Measurements from ENCODE around the gene BAIAP3. TPM values are rescaled to one million over a fixed set of nuclear protein-coding genes. Genes with fewer than 3 reads are reported as not detected.
A peak's percentile ranks its signal among the peaks of the same experiment; 100 is the strongest.
"Not testable (repeated sequence)": the region's sequence is repeated elsewhere in the genome, so short reads cannot be mapped to it uniquely, and the experiment has no call there.

The BAIAP3 gene
- total RNA-seq, 2 experiments from 2014 or later, result 0.83 to 1.6 TPM

DNA sequence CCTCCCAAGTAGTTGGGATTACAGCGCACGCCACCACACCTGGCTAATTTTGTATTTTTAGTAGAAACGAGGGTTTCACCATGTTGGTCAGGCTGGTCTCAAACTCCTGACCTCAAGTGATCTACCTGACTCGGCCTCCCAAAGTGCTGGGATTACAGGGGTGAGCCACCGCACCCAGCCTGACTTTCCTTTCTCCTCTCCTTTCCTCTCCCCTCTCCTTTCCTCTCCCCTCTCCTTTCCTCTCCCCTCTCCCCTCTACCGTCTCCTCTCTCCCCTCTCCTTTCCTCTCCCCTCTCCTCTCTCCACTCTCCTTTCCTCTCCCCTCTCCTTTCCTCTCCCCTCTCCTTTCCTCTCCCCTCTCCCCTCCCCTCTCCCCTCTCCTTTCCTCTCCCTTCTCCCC lies 41.2 kb upstream of the BAIAP3 start:
- H3K36me3 Mint-ChIP-seq (ENCODE audit: low read depth); H3K9me3 Mint-ChIP-seq; H3K4me1 Mint-ChIP-seq; DNase-seq; H3K4me3 Mint-ChIP-seq; POLR2A ChIA-PET; CTCF ChIA-PET; H3K27ac Mint-ChIP-seq: not testable (repeated sequence)
- peaks cover 38% of the 10 kb centered on the region for H3K27me3 Mint-ChIP-seq

DNA sequence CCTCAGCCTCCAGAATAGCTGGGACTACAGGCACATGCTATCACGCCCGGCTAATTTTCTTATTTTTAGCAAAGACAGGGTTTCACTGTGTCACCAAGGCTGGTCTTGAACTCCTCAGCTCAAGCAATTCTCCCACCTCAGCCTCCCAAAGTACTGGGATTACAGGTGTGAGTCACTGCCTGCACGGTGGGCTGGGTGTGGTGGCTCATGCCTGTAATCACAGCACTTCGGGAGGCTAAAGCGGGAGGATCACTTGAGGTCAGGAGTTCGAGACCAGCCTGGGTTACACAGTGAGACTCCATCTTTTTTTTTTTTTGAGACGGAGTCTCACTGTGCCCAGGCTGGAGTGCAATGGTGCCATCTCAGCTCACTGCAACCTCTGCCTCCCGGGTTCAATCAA lies 40.6 kb upstream of the BAIAP3 start:
- H3K27ac Mint-ChIP-seq; H3K9me3 Mint-ChIP-seq; H3K36me3 Mint-ChIP-seq (ENCODE audit: low read depth); H3K4me1 Mint-ChIP-seq; POLR2A ChIA-PET; DNase-seq; H3K4me3 Mint-ChIP-seq: not testable (repeated sequence)
- CTCF ChIA-PET, result interaction anchor here (0.7 to 1.1 kb wide), 3 partner anchors 252 to 947 kb away, joined by 3 to 4 read pairs (median 4); no protein-coding TSS in a partner anchor
- H3K27me3 Mint-ChIP-seq, result peaks cover 35% of the 10 kb centered on the region

DNA sequence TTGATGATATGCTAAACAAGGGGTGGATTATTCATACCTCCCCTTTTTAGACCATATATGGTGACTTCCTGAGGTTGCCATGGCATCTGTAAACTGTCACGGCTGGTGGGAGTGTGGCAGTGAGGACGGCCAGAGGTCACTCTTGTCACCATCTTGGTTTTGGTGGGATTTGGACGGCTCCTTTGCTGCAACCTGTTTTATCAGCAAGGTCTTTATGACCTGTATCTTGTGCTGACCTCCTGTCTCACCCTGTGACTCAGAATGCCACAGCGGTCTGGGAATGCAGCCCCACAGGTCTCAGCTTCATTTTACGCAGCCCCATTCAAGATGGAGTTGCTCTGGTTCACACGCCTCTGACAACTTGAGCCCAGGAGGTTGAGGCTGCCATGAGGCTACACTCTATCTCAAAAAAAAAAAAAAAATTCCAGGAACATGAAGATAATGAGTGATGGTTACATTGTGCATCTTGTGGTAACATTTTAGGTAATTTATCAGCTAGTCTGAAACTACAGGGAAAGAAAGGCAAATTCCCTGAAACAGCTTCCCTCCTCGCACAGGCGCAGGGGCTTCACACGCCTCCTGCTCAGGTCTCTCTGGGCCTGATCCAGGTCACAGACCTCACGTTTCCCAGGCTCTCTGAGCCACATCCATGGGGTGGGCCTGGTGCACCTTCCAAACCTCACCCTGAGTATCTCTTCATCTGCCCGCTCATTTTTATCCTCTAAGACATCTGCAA lies 39.4 kb upstream of the BAIAP3 start:
- Mint-ChIP-seq H3K4me3 (no peak overlapping the region), H3K9me3 (no peaks in the 10 kb centered on the region), H3K27ac (no peak overlapping the region), H3K4me1 (peaks cover 6% of the 10 kb centered on the region), H3K36me3 (ENCODE audit: low read depth) (no peaks in the 10 kb centered on the region), H3K27me3 (peaks cover 33% of the 10 kb centered on the region)
- CTCF ChIA-PET, result interaction anchor here (1.1 kb wide), 1 partner anchor 633 kb away, joined by 4 read pairs; no protein-coding TSS in a partner anchor
- no peak for DNase-seq
- POLR2A ChIA-PET, result no interaction called here

DNA sequence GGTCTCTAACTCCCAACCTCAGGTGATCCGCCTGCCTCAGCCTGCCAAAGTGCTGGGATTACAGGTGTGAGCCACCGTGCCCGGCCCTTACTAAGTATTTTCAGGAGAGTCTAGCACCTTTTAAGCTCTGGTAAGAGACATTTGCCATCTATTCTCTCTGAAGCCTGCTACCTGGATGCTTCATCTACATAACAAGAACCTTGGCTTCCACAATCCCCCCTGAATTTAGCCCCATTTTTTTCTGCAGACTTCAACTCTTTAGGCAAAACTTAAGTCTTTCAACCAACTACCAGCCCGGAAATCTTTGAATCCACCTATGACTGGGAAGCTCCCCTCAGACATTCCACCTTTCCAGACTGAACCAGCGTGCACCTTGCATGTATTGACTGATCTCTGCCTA lies 38.0 kb upstream of the BAIAP3 start:
- Mint-ChIP-seq H3K4me1 (peaks cover 6% of the 10 kb centered on the region), H3K4me3 (no peak overlapping the region), H3K27me3 (peaks cover 20% of the 10 kb centered on the region), H3K36me3 (ENCODE audit: low read depth) (no peaks in the 10 kb centered on the region), H3K27ac (no peak overlapping the region), H3K9me3 (no peaks in the 10 kb centered on the region)
- no peak for DNase-seq
- POLR2A ChIA-PET, result no interaction called here
- CTCF ChIA-PET, result no interaction called here

DNA sequence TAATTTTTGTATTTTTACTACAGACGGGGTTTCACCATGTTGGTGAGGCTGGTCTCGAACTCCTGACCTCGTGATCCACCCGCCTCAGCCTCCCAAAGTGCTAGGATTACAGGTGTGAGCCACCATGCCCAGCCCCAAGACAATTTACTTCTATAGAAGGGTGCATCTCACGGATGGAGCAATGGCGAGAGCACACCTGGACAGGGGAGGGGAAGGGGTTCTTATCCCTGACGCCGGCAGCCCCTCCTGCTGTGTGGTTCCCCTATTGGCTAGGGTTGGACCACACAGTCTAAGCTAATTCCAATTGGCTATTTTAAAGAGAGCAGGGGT lies 36.8 kb upstream of the BAIAP3 start:
- DNase-seq; H3K36me3 Mint-ChIP-seq (ENCODE audit: low read depth); H3K4me3 Mint-ChIP-seq; H3K4me1 Mint-ChIP-seq; H3K9me3 Mint-ChIP-seq; POLR2A ChIA-PET: not testable (repeated sequence)
- Mint-ChIP-seq H3K27ac (peak overlapping the region; percentile 1), H3K27me3 (peaks cover 14% of the 10 kb centered on the region)
- CTCF ChIA-PET, result interaction anchor here (0.7 kb wide), 1 partner anchor 175 kb away, joined by 3 read pairs; no protein-coding TSS in a partner anchor

DNA sequence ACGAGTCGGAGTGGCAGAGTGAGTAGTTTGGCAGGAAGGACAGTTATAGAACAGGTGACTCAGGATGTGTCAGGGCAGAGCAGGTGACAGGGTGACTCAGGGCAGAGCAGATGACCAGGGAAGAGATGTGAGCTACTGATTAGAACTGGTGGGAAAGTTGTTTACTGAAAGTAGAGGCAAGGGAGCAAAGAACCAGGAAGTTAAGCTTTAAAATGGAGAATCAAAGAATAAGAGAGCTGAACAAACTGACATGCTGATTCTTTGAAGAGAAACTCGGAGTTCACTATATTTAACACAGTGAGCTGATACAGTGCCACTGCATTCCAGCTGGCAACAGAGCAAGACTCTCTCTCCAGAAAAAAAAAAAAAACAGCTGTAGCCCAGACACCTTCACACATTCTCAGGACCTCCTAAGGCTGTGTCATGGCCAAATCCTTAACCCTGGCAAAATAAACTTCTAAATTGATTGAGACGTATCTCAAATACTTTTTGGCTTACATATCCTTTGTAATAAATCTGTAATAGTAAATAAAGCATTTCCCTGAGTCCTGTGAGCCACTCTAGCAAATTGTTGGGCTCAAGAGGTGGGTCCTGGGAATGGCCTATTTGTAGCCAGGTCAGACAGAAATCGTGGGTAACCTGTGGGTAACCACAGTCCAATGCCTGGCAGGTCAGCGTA lies 36.3 kb upstream of the BAIAP3 start:
- no peaks in the 10 kb centered on the region for H3K36me3 Mint-ChIP-seq (ENCODE audit: low read depth)
- H3K9me3 Mint-ChIP-seq, result no peaks in the 10 kb centered on the region
- H3K4me3 Mint-ChIP-seq, result no peak overlapping the region
- ChIA-PET POLR2A (no interaction called here), CTCF (interaction anchor here (0.6 to 0.7 kb wide), 2 partner anchors 38 to 176 kb away, joined by 3 read pairs; no protein-coding TSS in a partner anchor)
- peaks cover 11% of the 10 kb centered on the region for H3K27me3 Mint-ChIP-seq
- no peak for DNase-seq
- peak overlapping the region; percentile 1 for H3K27ac Mint-ChIP-seq
- peaks cover 11% of the 10 kb centered on the region for H3K4me1 Mint-ChIP-seq

DNA sequence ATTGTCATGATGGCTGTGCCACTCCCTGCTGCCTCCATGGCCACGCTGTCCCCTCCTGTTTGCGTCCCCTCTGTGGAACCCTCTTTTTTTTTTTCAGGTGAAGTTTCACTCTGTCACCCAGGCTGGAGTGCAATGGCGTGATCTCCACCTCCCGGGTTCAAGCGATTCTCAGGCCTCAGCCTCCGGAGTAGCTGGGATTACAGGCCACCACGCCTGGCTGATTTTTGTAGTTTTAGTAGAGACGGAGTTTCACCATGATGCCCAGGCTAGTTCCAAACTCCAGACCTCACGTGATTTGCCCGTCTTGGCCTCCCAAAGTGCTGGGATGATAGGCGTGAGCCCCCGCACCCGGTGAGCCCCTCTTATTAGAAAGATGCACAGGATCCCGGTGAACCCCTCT lies 35.0 kb upstream of the BAIAP3 start:
- H3K36me3 Mint-ChIP-seq (ENCODE audit: low read depth), result no peaks in the 10 kb centered on the region
- CTCF ChIA-PET, result no interaction called here
- H3K4me3 Mint-ChIP-seq, result no peak overlapping the region
- POLR2A ChIA-PET, result no interaction called here
- H3K4me1 Mint-ChIP-seq, result peaks cover 13% of the 10 kb centered on the region
- H3K9me3 Mint-ChIP-seq, result no peaks in the 10 kb centered on the region
- no peak overlapping the region for H3K27ac Mint-ChIP-seq
- peaks cover 11% of the 10 kb centered on the region for H3K27me3 Mint-ChIP-seq
- DNase-seq, result no peak

DNA sequence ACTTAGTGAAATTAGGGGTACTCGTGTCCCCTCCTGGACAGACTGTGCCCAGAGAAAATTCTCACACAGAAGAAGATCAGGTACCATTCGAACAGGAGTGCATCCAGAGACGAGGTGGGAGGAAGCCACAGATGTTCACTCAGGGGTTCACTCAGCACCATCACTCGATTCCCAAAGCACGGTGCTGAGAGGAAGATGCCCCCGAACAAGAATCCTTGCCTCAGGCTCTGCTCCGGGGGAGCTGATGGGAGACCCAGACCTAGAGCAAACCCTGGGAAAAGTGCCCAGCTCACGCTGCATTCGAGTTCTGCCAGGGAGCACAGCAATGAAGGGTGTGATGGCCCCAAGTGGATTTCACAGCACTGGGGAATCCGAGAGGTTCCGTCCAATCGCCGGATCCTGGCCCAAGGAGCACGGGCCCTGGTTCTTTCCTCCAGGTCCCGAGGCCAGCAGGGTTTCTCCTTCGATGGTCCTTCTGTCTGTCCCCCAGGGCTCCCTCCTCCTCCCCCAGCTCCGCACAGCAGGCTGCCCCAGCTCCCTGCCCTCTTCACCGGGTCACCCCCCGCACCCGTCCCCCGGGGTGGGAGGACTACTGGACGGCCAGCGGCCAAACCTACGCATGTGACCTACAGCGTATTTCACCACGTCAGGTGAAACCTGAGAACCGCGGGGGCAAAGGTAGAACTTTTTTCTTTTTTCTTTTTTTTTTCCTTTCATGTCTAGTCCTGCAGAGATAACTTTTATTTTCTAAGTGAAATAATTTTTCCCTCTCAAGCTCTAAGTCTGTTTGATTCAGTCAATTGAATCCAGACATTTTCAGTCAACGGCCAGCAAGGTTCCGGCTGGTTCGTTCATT lies 34.2 kb upstream of the BAIAP3 start:
- no peak for DNase-seq
- Mint-ChIP-seq H3K27ac (no peak overlapping the region), H3K36me3 (ENCODE audit: low read depth) (no peaks in the 10 kb centered on the region), H3K27me3 (peaks cover 7% of the 10 kb centered on the region), H3K4me1 (peaks cover 19% of the 10 kb centered on the region), H3K9me3 (no peaks in the 10 kb centered on the region), H3K4me3 (no peak overlapping the region)
- ChIA-PET CTCF (interaction anchor here (0.8 kb wide), 1 partner anchor 54 kb away, joined by 3 read pairs; no protein-coding TSS in a partner anchor), POLR2A (no interaction called here)

DNA sequence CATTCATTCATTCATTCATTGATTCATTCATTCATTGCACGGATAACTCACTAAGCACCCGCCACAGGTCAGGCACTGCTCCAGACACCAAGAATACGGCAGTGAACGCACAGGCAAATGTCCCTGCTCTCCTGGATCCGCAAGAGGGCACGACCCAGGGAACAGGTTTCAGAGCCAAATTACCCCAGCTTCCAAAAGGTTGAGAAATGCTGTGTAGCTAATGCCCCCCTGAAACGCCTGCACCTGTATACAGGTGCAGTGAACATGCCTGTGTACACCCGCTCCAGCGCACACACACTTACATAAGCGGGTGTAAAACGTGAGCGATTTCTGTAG lies 33.6 kb upstream of the BAIAP3 start:
- no peaks in the 10 kb centered on the region for H3K36me3 Mint-ChIP-seq (ENCODE audit: low read depth)
- H3K4me1 Mint-ChIP-seq, result peaks cover 25% of the 10 kb centered on the region
- H3K9me3 Mint-ChIP-seq, result no peaks in the 10 kb centered on the region
- ChIA-PET POLR2A (no interaction called here), CTCF (interaction anchor here (1.0 to 1.7 kb wide), 4 partner anchors 10 to 407 kb away, joined by 3 to 5 read pairs (median 4); partner anchors contain the start of gene UBE2I)
- H3K27me3 Mint-ChIP-seq, result peaks cover 5% of the 10 kb centered on the region
- no peak overlapping the region for H3K27ac Mint-ChIP-seq
- no peak for DNase-seq
- no peak overlapping the region for H3K4me3 Mint-ChIP-seq

DNA sequence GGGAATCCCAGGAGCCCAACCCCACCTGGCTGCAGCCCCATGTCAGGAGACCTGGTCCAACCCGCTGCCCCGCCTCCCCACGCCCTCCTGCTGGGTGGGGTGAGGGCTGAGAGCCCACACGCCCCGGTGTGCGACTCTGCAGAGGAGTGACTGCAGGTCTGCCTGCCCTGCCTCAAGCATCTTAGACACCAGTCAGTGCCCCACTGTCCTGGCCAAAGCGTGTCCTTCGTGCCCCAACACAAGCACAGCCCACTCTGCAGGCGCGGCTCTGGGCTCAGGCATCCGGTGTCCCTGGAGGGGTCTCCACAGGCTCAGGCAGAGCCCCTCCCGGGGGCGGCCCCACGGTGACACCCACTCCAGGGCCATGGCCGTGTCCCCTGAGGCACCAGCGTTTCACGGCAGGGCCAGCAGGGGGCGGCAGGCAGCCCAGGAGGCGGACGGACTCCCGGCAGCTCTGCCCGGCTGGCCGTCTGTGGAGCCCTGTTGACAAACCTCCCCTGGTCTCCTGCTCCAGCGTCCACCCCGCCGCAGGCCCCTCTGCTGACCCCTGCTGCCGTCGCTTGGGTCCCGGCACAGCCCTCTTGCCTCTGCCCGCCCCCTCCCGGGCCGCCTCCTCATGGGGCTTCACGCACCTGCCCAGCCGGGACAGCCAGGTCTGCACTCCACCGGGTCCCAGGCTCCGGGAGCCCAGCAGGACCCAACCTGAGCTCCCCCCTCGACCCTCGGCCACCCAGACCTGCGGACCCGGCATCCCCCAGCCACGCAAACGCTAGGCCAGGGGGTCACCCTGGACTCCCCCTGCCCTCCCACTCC lies 32.6 kb upstream of the BAIAP3 start:
- Mint-ChIP-seq H3K36me3 (ENCODE audit: low read depth) (no peaks in the 10 kb centered on the region), H3K4me1 (peaks cover 27% of the 10 kb centered on the region), H3K4me3 (no peak overlapping the region), H3K27me3 (no peaks in the 10 kb centered on the region), H3K9me3 (no peaks in the 10 kb centered on the region), H3K27ac (no peak overlapping the region)
- ChIA-PET POLR2A (no interaction called here), CTCF (interaction anchor here (0.6 to 1.7 kb wide), 7 partner anchors 9 to 406 kb away, joined by 3 to 5 read pairs (median 3); partner anchors contain the start of gene UBE2I)
- DNase-seq, result peak; percentile 74

DNA sequence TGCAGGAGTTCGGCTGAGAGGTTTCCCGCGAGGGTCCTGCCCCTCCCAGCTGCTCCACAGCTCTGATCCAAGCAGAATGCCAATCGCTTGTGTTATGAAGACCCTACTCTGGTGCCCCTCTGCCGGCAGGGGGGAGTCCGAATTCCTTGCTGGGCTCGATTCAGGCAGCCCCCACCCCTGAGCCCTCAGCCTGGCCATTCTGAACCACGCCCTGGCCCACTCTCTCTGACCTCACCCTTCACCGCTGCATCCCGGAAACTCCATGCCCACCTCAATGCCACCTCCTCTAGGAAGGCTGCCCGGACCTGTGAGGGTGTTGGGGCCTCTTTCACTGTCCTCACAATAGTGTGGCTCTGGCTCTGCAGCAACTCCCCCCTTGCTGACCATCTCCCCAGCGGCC lies 31.9 kb upstream of the BAIAP3 start:
- Mint-ChIP-seq H3K36me3 (ENCODE audit: low read depth) (no peaks in the 10 kb centered on the region), H3K4me3 (peak overlapping the region; percentile 2), H3K4me1 (peaks cover 34% of the 10 kb centered on the region), H3K9me3 (no peaks in the 10 kb centered on the region), H3K27me3 (no peaks in the 10 kb centered on the region), H3K27ac (peak overlapping the region; percentile 31)
- POLR2A ChIA-PET, result no interaction called here
- DNase-seq, result no peak
- CTCF ChIA-PET, result interaction anchor here (0.6 to 1.7 kb wide), 6 partner anchors 8 to 77 kb away, joined by 3 to 5 read pairs (median 4); partner anchors contain the start of gene UBE2I

DNA sequence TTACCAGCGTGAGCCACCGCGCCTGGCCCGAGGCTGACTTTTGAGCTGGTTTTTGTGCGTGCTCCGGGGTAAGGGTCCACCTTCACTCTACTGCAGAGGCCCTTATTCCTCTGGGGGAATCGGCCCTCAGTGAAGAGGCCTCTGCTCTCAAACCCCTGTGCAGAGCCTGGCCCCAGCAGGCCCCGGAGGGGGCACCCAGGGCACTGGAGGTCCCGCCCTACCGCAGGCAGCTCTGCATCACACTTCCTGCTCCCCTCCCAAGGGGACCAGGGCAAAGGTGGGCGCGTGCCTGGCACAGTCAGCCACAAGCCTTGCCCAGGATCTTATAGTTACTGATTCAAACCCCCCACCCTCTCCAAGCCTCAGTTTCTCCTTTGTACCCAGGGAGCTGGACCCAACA lies 27.6 kb upstream of the BAIAP3 start:
- H3K4me1 Mint-ChIP-seq, result peaks cover 37% of the 10 kb centered on the region
- no peaks in the 10 kb centered on the region for H3K9me3 Mint-ChIP-seq
- ChIA-PET CTCF (no interaction called here), POLR2A (no interaction called here)
- no peak for DNase-seq
- peaks cover 6% of the 10 kb centered on the region for H3K36me3 Mint-ChIP-seq (ENCODE audit: low read depth)
- no peaks in the 10 kb centered on the region for H3K27me3 Mint-ChIP-seq
- peak overlapping the region; percentile 93 for H3K27ac Mint-ChIP-seq
- H3K4me3 Mint-ChIP-seq, result no peak overlapping the region

Measured in activated CD4-positive, alpha-beta T cell treated with anti-CD3 and anti-CD28 coated beads, Interleukin-2, amount 10 ng/mL, durations not matched to agents 7 days and 5 days (primary cell).